GM21529 (cell line): Measurements from ENCODE around the gene SURF2.

Experiments used
- ATAC-seq: cut with Tn5 transposase; IDR thresholded peaks from one replicate; pipeline ENCODE4 v1.9.1; 2021; ENCODE audit not compliant: unreplicated experiment

SURF2 gene

GRCh38 chr9:133397370-133397769 lies 41.0 kb downstream of the SURF2 start:
- ATAC-seq: no peak

- ATAC-seq: no peak
These were observed 41.5 kb downstream of the SURF2 start for GRCh38 chr9:133397895-133398294.

- no peak for ATAC-seq
These were observed 43.9 kb downstream of the SURF2 start for GRCh38 chr9:133400292-133400691.

GRCh38 chr9:133401588-133401987 lies 45.2 kb downstream of the SURF2 start:
- ATAC-seq: no peak

- no peak for ATAC-seq
These were observed 46.3 kb downstream of the SURF2 start for GRCh38 chr9:133402689-133403088.

GRCh38 chr9:133403766-133404453 lies 47.6 kb downstream of the SURF2 start:
- ATAC-seq: no peak

GRCh38 chr9:133404454-133405002 lies 48.2 kb downstream of the SURF2 start:
- no peak for ATAC-seq

- no peak for ATAC-seq
These were observed 49.4 kb downstream of the SURF2 start for GRCh38 chr9:133405508-133406438.

GRCh38 chr9:133406480-133407307 lies 50.3 kb downstream of the SURF2 start:
- ATAC-seq: peak; percentile 58

- ATAC-seq: no peak
These were observed 51.7 kb downstream of the SURF2 start for GRCh38 chr9:133408042-133408441.
